ENCODE data around the gene TLN1.
A peak's percentile ranks its signal among the peaks of the same experiment; 100 is the strongest.

The TLN1 gene

GRCh38 chr9:35748858-35749514, 17.0 kb upstream of the TLN1 start, which contains the start of the genes GBA2 and RGP1:
GBA2 (minus strand) TSS chr9:35749228; CDS start chr9:35748704, 524 bp downstream.
RGP1 (plus strand) TSS chr9:35749287; CDS start chr9:35749756, 469 bp downstream.
- H3K4me3 ChIP-seq (ENCODE audit: low read length), result peak within 1 kb of the TSS; percentile 97
- no peak for TF ChIP-seq CTCF (conservative IDR thresholded peaks at IDR 0.05; ENCODE audit: low read depth, low read length)
- no peak for DNase-seq (ENCODE audit: low read depth)

GRCh38 chr9:35748242-35748857, 16.4 kb upstream of the TLN1 start:
- peak overlapping the region; percentile 97 for H3K4me3 ChIP-seq (ENCODE audit: low read length)
- no peak for DNase-seq (ENCODE audit: low read depth)
- no peak for TF ChIP-seq CTCF (conservative IDR thresholded peaks at IDR 0.05; ENCODE audit: low read depth, low read length)

GRCh38 chr9:35746583-35746982, 14.6 kb upstream of the TLN1 start:
- TF ChIP-seq CTCF (conservative IDR thresholded peaks at IDR 0.05; ENCODE audit: low read depth, low read length), result no peak
- peak overlapping the region; percentile 97 for H3K4me3 ChIP-seq (ENCODE audit: low read length)

GRCh38 chr9:35745569-35745968, 13.6 kb upstream of the TLN1 start:
- TF ChIP-seq CTCF (conservative IDR thresholded peaks at IDR 0.05; ENCODE audit: low read depth, low read length), result no peak
- H3K4me3 ChIP-seq (ENCODE audit: low read length), result peak overlapping the region; percentile 97
- no peak for DNase-seq (ENCODE audit: low read depth)

More at GRCh38 chr9:35746583-35746982, 14.6 kb upstream of the TLN1 start:
- DNase-seq (ENCODE audit: low read depth), result no peak

- TF ChIP-seq CTCF (conservative IDR thresholded peaks at IDR 0.05; ENCODE audit: low read depth, low read length), result no peak
- no peak overlapping the region for H3K4me3 ChIP-seq (ENCODE audit: low read length)
- DNase-seq (ENCODE audit: low read depth), result no peak
These were observed 12.0 kb upstream of the TLN1 start for GRCh38 chr9:35743880-35744518.

GRCh38 chr9:35743452-35743851, 11.5 kb upstream of the TLN1 start:
- H3K4me3 ChIP-seq (ENCODE audit: low read length), result no peak overlapping the region
- no peak for DNase-seq (ENCODE audit: low read depth)
- no peak for TF ChIP-seq CTCF (conservative IDR thresholded peaks at IDR 0.05; ENCODE audit: low read depth, low read length)
